Tibial artery (tissue), 4 donors: Measurements from ENCODE around the gene NEMP1.
"Not testable (repeated sequence)": the region's sequence is repeated elsewhere in the genome, so short reads cannot be mapped to it uniquely, and the experiment has no call there.

ENCODE experiments used
- DNase-seq, 2 donors: peaks; one replicate each; pipeline ENCODE4 v3.0.0-alpha.2; 2019
- H3K27ac ChIP-seq, 2 donors: fragments of 200-600 bp; sonication (generic) in 1 of 2; 1 replicate in 1 of 2; 2 replicates in 1 of 2; pipeline ENCODE4 v1.5.1; 2018 to 2019; ENCODE audit warnings: mild to moderate bottlenecking in 1 of 2
- H3K27me3 ChIP-seq, 2 donors: fragments of 200-600 bp; sonication (generic) in 1 of 2; one replicate each; pipeline versions ENCODE4 v1.5.1 to v1.6.0; 2016 to 2019
- H3K36me3 ChIP-seq, 3 donors: fragments of 200-600 bp; sonication (generic) in 2 of 3; one replicate each; pipeline ENCODE4 v1.5.1; 2016 to 2019; ENCODE audit warnings: mild to moderate bottlenecking in 2 of 3
- H3K4me1 ChIP-seq, 4 donors: fragments of 200-600 bp; sonication (generic) in 2 of 4; 1 replicate in 3 of 4; 2 replicates in 1 of 4; pipeline ENCODE4 v1.5.1; 2016 to 2019
- H3K4me3 ChIP-seq, 2 donors: fragments of 200-600 bp; sonication (generic) in 1 of 2; 1 replicate in 1 of 2; 2 replicates in 1 of 2; pipeline ENCODE4 v1.5.1; 2018 to 2019; ENCODE audit warnings: mild to moderate bottlenecking in 2 of 2
- H3K9me3 ChIP-seq, 3 donors: fragments of 200-600 bp; sonication (generic) in 1 of 3; one replicate each; pipeline ENCODE4 v1.5.1; 2016 to 2019
- CTCF ChIP-seq, 2 experiments: fragments of 200-600 bp in 1 of 2; fragments of 450-650 bp in 1 of 2; IDR thresholded peaks; one replicate each; pipeline ENCODE4 v1.5.1; 2017 to 2019; ENCODE audit warnings: antibody characterized with exemption in 2 of 2, mild to moderate bottlenecking in 1 of 2, moderate library complexity in 1 of 2
- intact Hi-C: fragments of 100-400 bp; cut with DNase I; formaldehyde crosslinking; loops from one replicate; pipeline ENCODE4 v1.15.0; 2023; ENCODE audit warnings: low total_unique reads

Gene NEMP1

GRCh38 chr12:57124261-57124877 lies 45.8 kb upstream of the NEMP1 start:
- Histone ChIP-seq H3K27me3 (no peaks in the 10 kb centered on the region), H3K36me3 (no peaks in the 10 kb centered on the region), H3K4me1 (peaks cover 0 to 13% (median 8%) of the 10 kb centered on the region in 4 donors), H3K27ac (no peak overlapping the region), H3K9me3 (no peaks in the 10 kb centered on the region), H3K4me3 (no peak overlapping the region)
- DNase-seq: peak; percentile 83 to 85
- intact Hi-C loops: loop anchor here (2.0 to 5.0 kb wide), 2 partner anchors 58 to 328 kb away; no protein-coding TSS in a partner anchor
- TF ChIP-seq CTCF (IDR thresholded peaks at IDR 0.05): peak; percentile 95 to 97

DNA sequence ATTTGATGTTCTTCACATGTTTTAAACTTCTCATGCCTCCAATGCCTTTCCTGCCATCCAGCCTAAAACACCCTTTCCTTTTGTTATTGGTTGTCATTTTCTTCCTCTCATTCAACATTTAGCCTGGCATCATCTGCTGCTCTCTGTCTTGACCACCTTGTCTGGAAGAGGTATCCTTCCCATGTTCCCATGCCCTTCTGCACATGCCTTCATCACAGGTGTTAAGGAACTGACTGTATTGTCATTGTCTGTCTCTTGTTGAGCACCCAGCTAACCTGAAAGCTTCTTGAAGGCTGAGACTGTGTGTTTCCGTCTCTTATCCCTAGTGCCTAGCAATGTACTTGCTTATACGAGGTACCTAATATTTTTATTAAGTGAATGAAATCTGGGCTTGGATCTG lies 45.2 kb upstream of the NEMP1 start:
- no peak overlapping the region for H3K4me3 ChIP-seq
- H3K4me1 ChIP-seq: peaks cover 0 to 18% (median 9%) of the 10 kb centered on the region in 4 donors
- no peaks in the 10 kb centered on the region for H3K27me3 ChIP-seq
- intact Hi-C loops: loop anchor here (2.0 to 5.0 kb wide), 2 partner anchors 59 to 328 kb away; no protein-coding TSS in a partner anchor
- H3K36me3 ChIP-seq: no peaks in the 10 kb centered on the region
- H3K27ac ChIP-seq: no peak overlapping the region
- H3K9me3 ChIP-seq: no peaks in the 10 kb centered on the region
- no peak for DNase-seq
- no peak for TF ChIP-seq CTCF (IDR thresholded peaks at IDR 0.05)

- not testable (repeated sequence) for H3K9me3 ChIP-seq, H3K27ac ChIP-seq, DNase-seq, H3K36me3 ChIP-seq, H3K4me3 ChIP-seq, H3K27me3 ChIP-seq
- intact Hi-C loops: loop anchor here (5.0 kb wide), 1 partner anchor 332 kb away; no protein-coding TSS in a partner anchor
- peaks cover 0 to 13% (median 2%) of the 10 kb centered on the region in 4 donors for H3K4me1 ChIP-seq
These were observed 42.1 kb upstream of the NEMP1 start for GRCh38 chr12:57120718-57121117.

- no peak for DNase-seq
- peaks cover 0 to 13% (median 2%) of the 10 kb centered on the region in 4 donors for H3K4me1 ChIP-seq
- no peak overlapping the region for H3K4me3 ChIP-seq
- no peaks in the 10 kb centered on the region for H3K36me3 ChIP-seq
- H3K27ac ChIP-seq: peak overlapping the region in 1 of 2 donors; percentile 44
- H3K27me3 ChIP-seq: no peaks in the 10 kb centered on the region
- TF ChIP-seq CTCF (IDR thresholded peaks at IDR 0.05): no peak
- no peaks in the 10 kb centered on the region for H3K9me3 ChIP-seq
- intact Hi-C loops: loop anchor here (5.0 kb wide), 1 partner anchor 333 kb away; no protein-coding TSS in a partner anchor
These were observed 40.9 kb upstream of the NEMP1 start for GRCh38 chr12:57119294-57120085.

- intact Hi-C loops: no loop called here
- H3K27me3 ChIP-seq: no peaks in the 10 kb centered on the region
- no peak overlapping the region for H3K4me3 ChIP-seq
- no peak for TF ChIP-seq CTCF (IDR thresholded peaks at IDR 0.05)
- no peak for DNase-seq
- no peaks in the 10 kb centered on the region for H3K36me3 ChIP-seq
- no peaks in the 10 kb centered on the region for H3K9me3 ChIP-seq
- peak overlapping the region in 1 of 2 donors; percentile 44 for H3K27ac ChIP-seq
- H3K4me1 ChIP-seq: peaks cover 0 to 13% (median 2%) of the 10 kb centered on the region in 4 donors
These were observed 40.2 kb upstream of the NEMP1 start for GRCh38 chr12:57118711-57119271.
